GM12874 (cell line): ENCODE results near the gene CDC37L1.

Experiments used
- CTCF ChIP-seq: IDR thresholded peaks from 2 replicates; pipeline ENCODE4 v1.5.1; 2011; ENCODE audit warnings: low read depth, mild to moderate bottlenecking, control low read depth, low read length, moderate library complexity; ENCODE audit not compliant: insufficient read depth

The CDC37L1 gene

GRCh38 chr9:4654538-4654937 is 24.8 kb upstream of the CDC37L1 start:
- no peak for TF ChIP-seq CTCF

GRCh38 chr9:4656621-4657020 is 22.7 kb upstream of the CDC37L1 start:
- no peak for TF ChIP-seq CTCF

GRCh38 chr9:4657426-4658159 is 21.8 kb upstream of the CDC37L1 start:
- no peak for TF ChIP-seq CTCF

- TF ChIP-seq CTCF = no peak
These were observed 18.2 kb upstream of the CDC37L1 start for GRCh38 chr9:4661165-4661564.

GRCh38 chr9:4661611-4662010 is 17.8 kb upstream of the CDC37L1 start:
- TF ChIP-seq CTCF = no peak

GRCh38 chr9:4662108-4662988 is 17.0 kb upstream of the CDC37L1 start, which contains the start of gene PLPP6:
TSS of gene PLPP6 (plus strand) at chr9:4662294. CDS start at chr9:4662376, 82 bp downstream.
- TF ChIP-seq CTCF = peak; percentile 58

GRCh38 chr9:4662989-4663792 is 16.2 kb upstream of the CDC37L1 start:
- no peak for TF ChIP-seq CTCF
